Vagina (tissue), 2 donors: ENCODE data around the gene AGBL5.

Experiments
- POLR2A ChIP-seq, 2 donors: fragments of 450-650 bp; IDR thresholded peaks; one replicate each; pipeline ENCODE4 v1.6.1; 2017; ENCODE audit warnings: antibody characterized with exemption in 2 of 2, mild to moderate bottlenecking in 2 of 2, moderate library complexity in 2 of 2
- POLR2AphosphoS5 ChIP-seq, 2 donors: sonication (generic); formaldehyde crosslinking; IDR thresholded peaks; one replicate each; pipeline ENCODE4 v1.9.0; 2017; ENCODE audit warnings: antibody characterized with exemption in 2 of 2, mild to moderate bottlenecking in 2 of 2, low read depth in 1 of 2; ENCODE audit not compliant: insufficient read depth in 1 of 2

- TF ChIP-seq POLR2AphosphoS5 (IDR thresholded peaks at IDR 0.05; ENCODE audit: insufficient read depth in 1 of 2, low read depth in 1 of 2) = no peak
- no peak for TF ChIP-seq POLR2A (IDR thresholded peaks at IDR 0.05)
These were observed 11.6 kb upstream of the AGBL5 start for GRCh38 chr2:27039871-27040270.
